ENCODE results near the gene TICRR. TPM values are rescaled to one million over a fixed set of nuclear protein-coding genes. Genes with fewer than 3 reads are reported as not detected.

TICRR gene
- total RNA-seq, 4 donors from 2014 or later: 0.76 to 1.5 (median 0.99) TPM

DNA sequence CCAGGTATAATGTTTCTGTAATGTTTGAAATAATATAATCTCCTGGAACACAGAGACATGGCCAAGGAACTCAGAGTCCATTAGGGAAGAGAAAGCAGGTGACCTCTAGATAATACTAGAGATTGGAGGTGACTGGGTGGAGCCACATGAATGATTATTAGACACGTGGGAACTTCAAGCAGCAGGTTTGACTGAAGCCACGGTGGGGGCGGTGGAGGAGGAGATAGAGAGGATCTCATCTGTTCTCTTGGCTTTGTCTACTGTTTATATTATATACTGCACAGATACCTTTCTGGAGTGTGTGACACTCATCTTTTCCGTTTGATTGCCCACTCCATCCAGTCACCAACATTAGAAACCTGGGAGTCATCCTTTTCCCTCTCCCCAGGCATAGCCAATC, 46.3 kb downstream of the TICRR start:
- no peaks in the 10 kb centered on the region for H3K27me3 ChIP-seq
- H3K4me3 ChIP-seq: no peak overlapping the region
- H3K27ac ChIP-seq: no peak overlapping the region
- DNase-seq (ENCODE audit: low spot score in 2 of 2): no peak
- no peaks in the 10 kb centered on the region for H3K4me1 ChIP-seq
- no peak for TF ChIP-seq CTCF (IDR thresholded peaks at IDR 0.05)
- no peak for TF ChIP-seq EP300 (IDR thresholded peaks at IDR 0.05)
- no peak for TF ChIP-seq POLR2AphosphoS5 (IDR thresholded peaks at IDR 0.05)
- no peak for TF ChIP-seq POLR2A (IDR thresholded peaks at IDR 0.05)
- H3K36me3 ChIP-seq: peaks cover 3% of the 10 kb centered on the region
- no peaks in the 10 kb centered on the region for H3K9me3 ChIP-seq
- WGBS: 76% methylated on average over 4 of the region's 4 CpGs

DNA sequence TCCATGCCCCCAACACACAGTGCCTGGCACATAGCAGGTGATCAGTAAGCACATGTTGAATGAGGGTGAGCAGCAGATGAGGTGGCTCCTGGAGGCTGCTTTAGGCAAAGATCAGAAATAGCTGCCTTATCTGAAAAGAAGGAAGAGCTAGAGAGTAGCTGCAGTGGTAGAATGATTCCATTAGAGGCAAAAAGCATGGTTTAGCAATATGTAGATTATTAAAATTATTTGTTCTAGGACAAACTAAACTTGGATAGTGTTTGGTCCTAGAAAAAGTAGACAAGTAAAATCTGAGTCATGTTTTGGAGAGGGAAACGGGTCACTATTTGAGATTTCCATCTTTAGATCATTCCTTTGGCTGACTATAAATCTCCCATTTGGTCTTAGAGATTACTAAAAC, 47.9 kb downstream of the TICRR start:
- DNase-seq (ENCODE audit: low spot score in 2 of 2): no peak
- Histone ChIP-seq H3K9me3 (no peaks in the 10 kb centered on the region), H3K27ac (no peak overlapping the region), H3K4me1 (no peaks in the 10 kb centered on the region), H3K36me3 (peaks cover 12% of the 10 kb centered on the region), H3K4me3 (no peak overlapping the region), H3K27me3 (no peaks in the 10 kb centered on the region)
- WGBS: 50% methylated on average over 1 of the region's 1 CpG
- no peak for TF ChIP-seq CTCF (IDR thresholded peaks at IDR 0.05)
- no peak for TF ChIP-seq POLR2A (IDR thresholded peaks at IDR 0.05)
- no peak for TF ChIP-seq EP300 (IDR thresholded peaks at IDR 0.05)
- TF ChIP-seq POLR2AphosphoS5 (IDR thresholded peaks at IDR 0.05): no peak

DNA sequence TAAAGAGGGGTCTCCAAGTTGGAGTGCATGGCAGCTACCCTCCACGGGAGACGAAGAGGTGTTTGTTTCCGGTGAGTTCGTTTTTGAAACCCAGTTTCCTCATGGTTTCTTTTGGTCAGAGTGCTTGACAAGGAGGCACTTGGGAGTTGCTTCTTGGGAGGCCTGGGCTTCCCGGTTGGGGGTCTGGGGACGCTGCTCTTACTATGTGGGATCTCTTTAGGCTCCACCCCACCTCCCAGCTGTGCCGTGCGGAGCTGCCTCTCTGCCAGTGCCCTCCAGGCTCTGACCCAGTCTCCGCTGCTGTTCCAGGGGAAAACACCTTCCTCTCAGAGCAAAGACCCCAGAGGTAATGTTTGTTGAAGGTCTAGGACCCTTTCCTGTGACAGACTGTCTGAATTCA, 50.4 kb downstream of the TICRR start:
- no peaks in the 10 kb centered on the region for H3K4me1 ChIP-seq
- peaks cover 32% of the 10 kb centered on the region for H3K36me3 ChIP-seq
- no peak overlapping the region for H3K27ac ChIP-seq
- no peaks in the 10 kb centered on the region for H3K27me3 ChIP-seq
- no peak for DNase-seq (ENCODE audit: low spot score in 2 of 2)
- no peaks in the 10 kb centered on the region for H3K9me3 ChIP-seq
- no peak overlapping the region for H3K4me3 ChIP-seq
- TF ChIP-seq EP300 (IDR thresholded peaks at IDR 0.05) (no peak), POLR2A (IDR thresholded peaks at IDR 0.05) (no peak), CTCF (IDR thresholded peaks at IDR 0.05) (no peak), POLR2AphosphoS5 (IDR thresholded peaks at IDR 0.05) (no peak)
- 96% methylated on average over 5 of the region's 9 CpGs for WGBS

GRCh38 chr15:89627256-89627970, 52.1 kb downstream of the TICRR start:
- 90% methylated on average over 7 of the region's 8 CpGs for WGBS
- TF ChIP-seq POLR2AphosphoS5 (IDR thresholded peaks at IDR 0.05): no peak
- no peak for TF ChIP-seq POLR2A (IDR thresholded peaks at IDR 0.05)
- TF ChIP-seq EP300 (IDR thresholded peaks at IDR 0.05): no peak
- no peak for TF ChIP-seq CTCF (IDR thresholded peaks at IDR 0.05)
- Histone ChIP-seq H3K27me3 (no peaks in the 10 kb centered on the region), H3K27ac (no peak overlapping the region), H3K36me3 (peaks cover 48% of the 10 kb centered on the region), H3K9me3 (no peaks in the 10 kb centered on the region), H3K4me3 (no peak overlapping the region), H3K4me1 (no peaks in the 10 kb centered on the region)
- DNase-seq (ENCODE audit: low spot score in 2 of 2): no peak

- Histone ChIP-seq H3K4me1 (no peaks in the 10 kb centered on the region), H3K36me3 (peaks cover 57% of the 10 kb centered on the region), H3K9me3 (no peaks in the 10 kb centered on the region), H3K27ac (no peak overlapping the region), H3K27me3 (no peaks in the 10 kb centered on the region), H3K4me3 (no peak overlapping the region)
- 90% methylated on average over 1 of the region's 21 CpGs for WGBS
- DNase-seq (ENCODE audit: low spot score in 2 of 2): peak in 1 of 2 donors; percentile 75
- TF ChIP-seq POLR2A (IDR thresholded peaks at IDR 0.05) (no peak), CTCF (IDR thresholded peaks at IDR 0.05) (no peak), POLR2AphosphoS5 (IDR thresholded peaks at IDR 0.05) (no peak), EP300 (IDR thresholded peaks at IDR 0.05) (no peak)
These were observed 53.0 kb downstream of the TICRR start for GRCh38 chr15:89628301-89628700.

All from suprapubic skin (tissue), 4 donors.